Ecto neural progenitor cell (in vitro differentiated cells): Measurements from ENCODE around the gene CABP2.
"Not testable (repeated sequence)": the region's sequence is repeated elsewhere in the genome, so short reads cannot be mapped to it uniquely, and the experiment has no call there.

ENCODE experiments used
- DNase-seq: peaks from one replicate; pipeline ENCODE4 v3.0.0-alpha.2; 2018; ENCODE audit warnings: low spot score

CABP2 gene

GRCh38 chr11:67476692-67477091, 46.6 kb downstream of the CABP2 start:
- DNase-seq, result not testable (repeated sequence)

GRCh38 chr11:67472882-67473281, 50.4 kb downstream of the CABP2 start:
- DNase-seq, result no peak

GRCh38 chr11:67470337-67471002, 52.8 kb downstream of the CABP2 start:
- no peak for DNase-seq

GRCh38 chr11:67469508-67469811, 53.8 kb downstream of the CABP2 start:
- DNase-seq, result no peak
